H1 (cell line): Measurements from ENCODE around the gene VAV2. TPM values are rescaled to one million over a fixed set of nuclear protein-coding genes. Genes with fewer than 3 reads are reported as not detected.

Source experiments
- CTCF ChIA-PET: fragments of 300-600 bp; sonication (Branson Sonifier 250); formaldehyde crosslinking; loops from one replicate; lab custom pipeline; 2021; ENCODE audit not compliant: partially characterized antibody; lab: Charles Lee
- POLR2A ChIA-PET: fragments of 300-600 bp; sonication (Branson Sonifier 250); formaldehyde crosslinking; loops from one replicate; lab custom pipeline; 2021; ENCODE audit warnings: inconsistent platforms; ENCODE audit not compliant: partially characterized antibody; lab: Charles Lee
- DNase-seq, 2 experiments: peaks; one replicate each; pipeline versions ENCODE4 v3.0.0 to v3.0.0-alpha.2; 2010 to 2022; ENCODE audit warnings: low spot score in 2 of 2, low read depth in 1 of 2, mixed read lengths in 1 of 2
- FAIRE-seq: peaks from 2 replicates; lab custom pipeline; 2011; peaks lifted over from hg19 to GRCh38; lab: Jason Lieb, UNC
- H2AFZ ChIP-seq: 2 replicates; pipeline ENCODE4 v1.8.1; 2012; ENCODE audit warnings: low read length, inconsistent platforms
- H2AK5ac ChIP-seq: 2 replicates; pipeline ENCODE4 v1.6.1; 2013; ENCODE audit warnings: low read depth, low read length
- H2BK120ac ChIP-seq: replicated peaks from 2 replicates; pipeline ENCODE3; 2013; ENCODE audit warnings: low read depth, low read length, inconsistent platforms
- H2BK12ac ChIP-seq: 2 replicates; pipeline ENCODE4 v1.6.1; 2013; ENCODE audit warnings: low read depth, low read length
- H2BK15ac ChIP-seq: 2 replicates; pipeline ENCODE4 v1.6.1; 2013; ENCODE audit warnings: low read length
- H2BK20ac ChIP-seq: 2 replicates; pipeline ENCODE4 v1.6.1; 2013; ENCODE audit warnings: low read length
- H2BK5ac ChIP-seq: 2 replicates; pipeline ENCODE4 v1.6.1; 2013; ENCODE audit warnings: low read depth, low read length
- H3K14ac ChIP-seq: 2 replicates; pipeline ENCODE4 v1.6.1; 2013; ENCODE audit warnings: inconsistent platforms; ENCODE audit not compliant: insufficient read length
- H3K18ac ChIP-seq: 2 replicates; pipeline ENCODE4 v1.6.1; 2013; ENCODE audit warnings: low read length; ENCODE audit errors: extremely low read depth
- H3K23ac ChIP-seq: 2 replicates; pipeline ENCODE4 v1.6.1; 2013; ENCODE audit warnings: inconsistent platforms; ENCODE audit not compliant: insufficient read length
- H3K23me2 ChIP-seq: 2 replicates; pipeline ENCODE4 v1.6.1; 2013; ENCODE audit warnings: low read depth, low read length
- H3K27ac ChIP-seq: 2 replicates; pipeline ENCODE4 v1.6.1; 2011; ENCODE audit warnings: low read depth, low read length, inconsistent platforms
- H3K27me3 ChIP-seq, 4 experiments: replicated peaks in 1 of 4; 1 replicate in 1 of 4; 2 replicates in 3 of 4; pipeline versions ENCODE4 v1.6.1 to v1.8.1; 2011 to 2013; ENCODE audit warnings: low read length in 3 of 4, mild to moderate bottlenecking in 3 of 4, inconsistent platforms in 2 of 4, mixed read lengths in 2 of 4, moderate library complexity in 1 of 4; ENCODE audit not compliant: control insufficient read depth in 3 of 4, insufficient read depth in 3 of 4; ENCODE audit errors: extremely low read depth in 1 of 4
- H3K36me3 ChIP-seq, 4 experiments: 2 replicates each; pipeline versions ENCODE4 v1.6.1 to v1.8.1; 2011 to 2013; ENCODE audit warnings: mild to moderate bottlenecking in 4 of 4, low read length in 3 of 4, moderate library complexity in 2 of 4, control low read depth in 1 of 4, inconsistent platforms in 1 of 4; ENCODE audit not compliant: insufficient read depth in 4 of 4, control insufficient read depth in 2 of 4
- H3K4ac ChIP-seq: replicated peaks from 2 replicates; pipeline ENCODE3; 2013; ENCODE audit warnings: low read length, low read depth, mixed read lengths, inconsistent platforms; ENCODE audit not compliant: insufficient read length
- H3K4me1 ChIP-seq, 4 experiments: replicated peaks in 1 of 4; 1 replicate in 1 of 4; 2 replicates in 3 of 4; pipeline versions ENCODE4 v1.6.1 to v1.8.1; 2011 to 2013; ENCODE audit warnings: low read length in 3 of 4, inconsistent platforms in 2 of 4, mixed read lengths in 1 of 4; ENCODE audit not compliant: insufficient read depth in 4 of 4, control insufficient read depth in 3 of 4
- H3K4me2 ChIP-seq, 2 experiments: 2 replicates each; pipeline versions ENCODE4 v1.6.1 to v1.8.1; 2011 to 2013; ENCODE audit warnings: low read depth in 2 of 2, low read length in 2 of 2, control low read depth in 1 of 2, inconsistent platforms in 1 of 2, mild to moderate bottlenecking in 1 of 2; ENCODE audit not compliant: insufficient read depth in 1 of 2
- H3K4me3 ChIP-seq, 4 experiments: fragments of 200-600, 300-600 bp in 1 of 4; sonication (generic), shearing (Covaris generic), sonication (Bioruptor Twin) in 1 of 4; 2 replicates each; pipeline versions ENCODE4 v1.5.1 to v1.8.1; 2011 to 2016; ENCODE audit warnings: low read length in 4 of 4, low read depth in 3 of 4, control low read depth in 2 of 4, inconsistent platforms in 2 of 4, mild to moderate bottlenecking in 2 of 4, mixed read lengths in 1 of 4, moderate library complexity in 1 of 4; ENCODE audit not compliant: insufficient read depth in 2 of 4; ENCODE audit errors: extremely low read depth in 1 of 4
- H3K56ac ChIP-seq: replicated peaks from 2 replicates; pipeline ENCODE3; 2013; ENCODE audit warnings: low read depth, mild to moderate bottlenecking, mixed read lengths, low read length, inconsistent platforms; ENCODE audit not compliant: insufficient read length
- H3K79me1 ChIP-seq: 2 replicates; pipeline ENCODE4 v1.6.1; 2013; ENCODE audit warnings: low read depth, low read length, control low read depth
- H3K79me2 ChIP-seq, 2 experiments: 2 replicates each; pipeline versions ENCODE4 v1.6.1 to v1.8.1; 2012 to 2013; ENCODE audit warnings: low read length in 2 of 2, mild to moderate bottlenecking in 2 of 2, inconsistent platforms in 1 of 2; ENCODE audit not compliant: insufficient read depth in 2 of 2, control insufficient read depth in 1 of 2
- H3K9ac ChIP-seq, 4 experiments: replicated peaks in 1 of 4; 1 replicate in 1 of 4; 2 replicates in 3 of 4; pipeline versions ENCODE4 v1.6.1 to v1.8.1; 2011 to 2013; ENCODE audit warnings: low read depth in 3 of 4, low read length in 3 of 4, control low read depth in 2 of 4, mild to moderate bottlenecking in 2 of 4, moderate library complexity in 2 of 4, inconsistent platforms in 1 of 4; ENCODE audit errors: extremely low read depth in 1 of 4
- H3K9me3 ChIP-seq, 2 experiments: 2 replicates each; pipeline versions ENCODE4 v1.6.1 to v1.8.1; 2012 to 2013; ENCODE audit warnings: mild to moderate bottlenecking in 2 of 2, moderate library complexity in 2 of 2, control low read depth in 1 of 2, inconsistent platforms in 1 of 2, low read depth in 1 of 2, low read length in 1 of 2, mixed read lengths in 1 of 2; ENCODE audit not compliant: insufficient read depth in 2 of 2
- H4K20me1 ChIP-seq, 2 experiments: replicated peaks in 1 of 2; 2 replicates each; pipeline versions ENCODE3 to v1.8.1; 2011 to 2013; ENCODE audit warnings: inconsistent platforms in 2 of 2, low read length in 2 of 2, mild to moderate bottlenecking in 1 of 2; ENCODE audit not compliant: insufficient read depth in 2 of 2, control insufficient read depth in 1 of 2
- H4K5ac ChIP-seq: 2 replicates; pipeline ENCODE4 v1.6.1; 2013; ENCODE audit warnings: low read length, low read depth, mixed read lengths, inconsistent platforms; ENCODE audit not compliant: insufficient read length
- H4K8ac ChIP-seq: 2 replicates; pipeline ENCODE4 v1.8.0; 2013; ENCODE audit warnings: mild to moderate bottlenecking, moderate library complexity, low read length, inconsistent platforms; ENCODE audit not compliant: insufficient read depth; ENCODE audit errors: extremely low read depth
- H4K91ac ChIP-seq: replicated peaks from 2 replicates; pipeline ENCODE3; 2013; ENCODE audit warnings: low read length, mixed read lengths, inconsistent platforms; ENCODE audit not compliant: insufficient read length
- ASH2L ChIP-seq: fragments of 200-600, 300-600 bp; sonication (generic); IDR thresholded peaks from one replicate; pipeline ENCODE4 v1.7.1; 2017; ENCODE audit warnings: low read length
- CBX8 ChIP-seq: fragments of 300-800, 300-1000 bp; sonication (generic); IDR thresholded peaks from 2 replicates; pipeline ENCODE4 v1.7.1; 2016; ENCODE audit warnings: low read depth, low read length, borderline replicate concordance
- CREB1 ChIP-seq: IDR thresholded peaks from 2 replicates; pipeline ENCODE4 v1.6.1; 2012; ENCODE audit warnings: inconsistent platforms
- CTCF ChIP-seq, 3 experiments: IDR thresholded peaks; 1 replicate in 2 of 3; 2 replicates in 1 of 3; pipeline versions ENCODE4 v1.5.1 to v1.6.1; 2011; ENCODE audit warnings: low read length in 3 of 3, mild to moderate bottlenecking in 3 of 3, inconsistent platforms in 2 of 3, low read depth in 1 of 3, moderate library complexity in 1 of 3; ENCODE audit not compliant: insufficient read depth in 1 of 3; ENCODE audit errors: control extremely low read depth in 1 of 3
- GABPA ChIP-seq: IDR thresholded peaks from 2 replicates; pipeline ENCODE4 v1.6.1; 2011; ENCODE audit warnings: mild to moderate bottlenecking, low read length, moderate library complexity, borderline replicate concordance; ENCODE audit not compliant: insufficient read depth
- GTF2F1 ChIP-seq: IDR thresholded peaks from 2 replicates; pipeline ENCODE4 v1.6.1; 2012; ENCODE audit warnings: low read depth, low read length, improper control_type of control experiment, borderline replicate concordance
- PHF8 ChIP-seq: fragments of 200-600 bp; sonication (generic); conservative IDR thresholded peaks from 2 replicates; pipeline ENCODE4 v1.7.1; 2012; ENCODE audit warnings: low read depth, mild to moderate bottlenecking, inconsistent platforms, low read length, moderate library complexity
- RXRA ChIP-seq: IDR thresholded peaks from 2 replicates; pipeline ENCODE4 v1.6.1; 2011; ENCODE audit warnings: low read depth, mild to moderate bottlenecking, low read length, moderate library complexity; ENCODE audit not compliant: insufficient read depth
- SIRT6 ChIP-seq: IDR thresholded peaks from one replicate; pipeline ENCODE4 v1.7.1; 2012; ENCODE audit warnings: low read length, inconsistent platforms
- SP2 ChIP-seq: IDR thresholded peaks from 2 replicates; pipeline ENCODE4 v1.6.1; 2012; ENCODE audit warnings: mild to moderate bottlenecking, low read length, inconsistent platforms
- USF2 ChIP-seq: IDR thresholded peaks from 2 replicates; pipeline ENCODE4 v1.6.1; 2011; ENCODE audit warnings: low read length, improper control_type of control experiment
- WGBS, 2 experiments: shearing (Covaris generic) in 1 of 2; methylation state at CpG; one replicate each; pipeline versions ENCODE4 v1.1.6 to v1.1.7; 2013 to 2015; ENCODE audit warnings: low lambda C conversion rate in 2 of 2, mixed read lengths in 2 of 2, inconsistent platforms in 1 of 2, low coverage in 1 of 2, missing lambda C conversion rate in 1 of 2; ENCODE audit not compliant: insufficient replicate concordance in 2 of 2, insufficient coverage in 1 of 2, insufficient read length in 1 of 2; ENCODE audit errors: extremely low coverage in 1 of 2, missing lambda C conversion rate in 1 of 2; 5-methylcytosine and 5-hydroxymethylcytosine counted together
- polyA plus RNA-seq, 7 experiments: library from polyadenylated mRNA; depleted of rRNA in 3 of 7; stranded (reverse) in 5 of 7; unstranded in 2 of 7; fragments of >200 nt in 5 of 7; fragments of 200-250 nt in 2 of 7; gene quantifications; 1 replicate in 5 of 7; 2 replicates in 1 of 7; 4 replicates in 1 of 7; pipeline versions ENCODE4 v1.2.1 to v1.2.3, GENCODE V29; 2011 to 2013; ENCODE audit warnings: missing spikeins in 2 of 7, mixed read lengths in 2 of 7
- total RNA-seq: library from RNA; stranded (reverse); fragmentation: NEBNext Ultra II Directional; extraction: Animal tissue kit (Norgen Biotek cat#: 25700); gene quantifications from 2 replicates; pipeline ENCODE4 v1.2.1, GENCODE V29; 2021

VAV2 gene
- total and polyA plus RNA-seq, 2 of the 8 experiments (the other 6 are each of a cell fraction or from before 2014, with no cell fraction given): 13.6 to 37.6 TPM

DNA sequence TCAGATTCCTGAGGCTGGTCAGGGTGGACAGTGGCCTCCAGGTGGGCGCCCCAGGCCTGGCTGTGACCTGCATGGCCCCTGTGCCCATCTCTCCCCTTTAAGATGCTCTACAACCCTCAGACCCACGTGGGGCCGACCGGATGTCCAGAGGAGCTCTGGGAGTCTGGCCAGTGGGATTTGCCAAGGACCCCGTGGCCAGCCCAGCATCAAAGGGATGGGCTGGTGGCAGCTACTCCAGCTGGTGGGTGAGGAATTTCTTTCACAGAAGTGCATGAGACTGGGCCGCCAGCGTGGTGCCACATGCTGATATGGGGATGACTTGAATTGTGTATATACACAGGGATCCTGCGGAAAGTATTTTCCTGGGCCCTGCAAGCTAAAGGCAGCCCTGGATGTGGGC, 159.2 kb downstream of the VAV2 start:
- no peak overlapping the region for H3K56ac ChIP-seq
- no peak overlapping the region for H3K27ac ChIP-seq
- H2BK120ac ChIP-seq: no peak overlapping the region
- H3K79me2 ChIP-seq: no peaks in the 10 kb centered on the region; a peak in 1 of 4 replicates
- H2AFZ ChIP-seq: no peak overlapping the region
- H3K23ac ChIP-seq: no peak overlapping the region
- H2BK15ac ChIP-seq: no peak overlapping the region
- H4K8ac ChIP-seq: no peak overlapping the region
- FAIRE-seq: no peak
- H3K14ac ChIP-seq: no peak overlapping the region
- H3K4me3 ChIP-seq: no peak overlapping the region
- H3K23me2 ChIP-seq: no peaks in the 10 kb centered on the region
- 82% methylated on average over 8 of the region's 8 CpGs; no CpG with 5 or more reads in 1 of the 2 experiments for WGBS, 2 experiments
- H2BK20ac ChIP-seq: no peak overlapping the region
- no peak overlapping the region for H2BK12ac ChIP-seq
- no peak overlapping the region for H3K4me2 ChIP-seq
- H3K9me3 ChIP-seq: no peaks in the 10 kb centered on the region
- H3K79me1 ChIP-seq: no peaks in the 10 kb centered on the region; the same call in 1 of the 2 replicates
- no peak overlapping the region for H2BK5ac ChIP-seq
- no peak for DNase-seq
- H2AK5ac ChIP-seq: no peak overlapping the region
- no peaks in the 10 kb centered on the region for H3K27me3 ChIP-seq
- H4K91ac ChIP-seq: no peak overlapping the region
- ChIA-PET POLR2A (interaction anchor here (0.6 kb wide), 1 partner anchor 179 kb away, joined by 3 read pairs; no protein-coding TSS in a partner anchor), CTCF (interaction anchor here (0.6 to 2.1 kb wide), 7 partner anchors 8 to 188 kb away, joined by 3 to 7 read pairs (median 4); no protein-coding TSS in a partner anchor)
- no peak overlapping the region for H3K4ac ChIP-seq
- H3K4me1 ChIP-seq: peaks cover 0 to 15% (median 4%) of the 10 kb centered on the region in 4 experiments; a peak in 4 of 7 replicates
- H3K36me3 ChIP-seq: no peaks in the 10 kb centered on the region; a peak in 2 of 8 replicates
- no peak overlapping the region for H4K5ac ChIP-seq
- peaks cover 2 to 3% of the 10 kb centered on the region in 2 experiments for H4K20me1 ChIP-seq
- no peak overlapping the region for H3K18ac ChIP-seq
- no peak overlapping the region for H3K9ac ChIP-seq
- TF ChIP-seq PHF8 (no peak), SIRT6 (no peak), RXRA (no peak), GTF2F1 (no peak), GABPA (no peak), USF2 (no peak), CTCF (IDR thresholded peaks at IDR 0.05; ENCODE audit: control extremely low read depth in 1 of 3, insufficient read depth in 1 of 3, low read depth in 1 of 3, low read length in 3 of 3) (no peak), SP2 (no peak), CBX8 (no peak), ASH2L (no peak), CREB1 (no peak)
